ENCODE results near the gene KLRB1. TPM values are rescaled to one million over a fixed set of nuclear protein-coding genes. Genes with fewer than 3 reads are reported as not detected.
"Not testable (repeated sequence)": the region's sequence is repeated elsewhere in the genome, so short reads cannot be mapped to it uniquely, and the experiment has no call there.

The KLRB1 gene
- polyA plus RNA-seq (2013, experiment 1 of 2) = not detected
- not detected for polyA plus RNA-seq (2013, experiment 2 of 2)

- 94 to 100% methylated on average over 2 of the region's 2 CpGs for WGBS, 2 experiments (ENCODE audit: insufficient coverage in 2 of 2)
- no peaks in the 10 kb centered on the region for H3K9me3 ChIP-seq (ENCODE audit: control insufficient read depth, low read length)
These were observed at the start of gene KLRB1 for GRCh38 chr12:9607716-9608115. Gene KLRB1, minus strand, starts transcription at chr12:9607916. Its CDS starts 77 bp downstream, at chr12:9607839.

GRCh38 chr12:9651265-9651729 is 43.6 kb upstream of the KLRB1 start:
- H3K9me3 ChIP-seq (ENCODE audit: control insufficient read depth, low read length) = peaks cover 3% of the 10 kb centered on the region
- no peak overlapping the region for H3K4me3 ChIP-seq (ENCODE audit: extremely low read depth, insufficient read depth, low read length, poor library complexity, severe bottlenecking)
- WGBS, 2 experiments (ENCODE audit: insufficient coverage in 2 of 2) = no CpG with 5 or more reads among the region's 3 CpGs
- H3K27ac ChIP-seq (ENCODE audit: low read depth, low read length, severe bottlenecking) = no peak overlapping the region
- H3K36me3 ChIP-seq (ENCODE audit: control insufficient read depth, insufficient read depth, low read length) = peaks cover 31% of the 10 kb centered on the region
- peaks cover 18% of the 10 kb centered on the region for H3K4me1 ChIP-seq (ENCODE audit: control insufficient read depth, insufficient read depth, low read length, poor library complexity, severe bottlenecking)

More at GRCh38 chr12:9607716-9608115, at the start of gene KLRB1:
- Histone ChIP-seq H3K4me3 (ENCODE audit: extremely low read depth, insufficient read depth, low read length, poor library complexity, severe bottlenecking) (no peak within 1 kb of the TSS), H3K4me1 (ENCODE audit: control insufficient read depth, insufficient read depth, low read length, poor library complexity, severe bottlenecking) (no peaks in the 10 kb centered on the region), H3K27ac (ENCODE audit: low read depth, low read length, severe bottlenecking) (no peak within 1 kb of the TSS), H3K36me3 (ENCODE audit: control insufficient read depth, insufficient read depth, low read length) (no peaks in the 10 kb centered on the region)

- 90 to 100% methylated on average over 1 to 2 of the region's 4 CpGs for WGBS, 2 experiments (ENCODE audit: insufficient coverage in 2 of 2)
- no peak overlapping the region for H3K27ac ChIP-seq (ENCODE audit: low read depth, low read length, severe bottlenecking)
- H3K4me3 ChIP-seq (ENCODE audit: extremely low read depth, insufficient read depth, low read length, poor library complexity, severe bottlenecking) = peak overlapping the region; percentile 6
These were observed 42.4 kb upstream of the KLRB1 start for GRCh38 chr12:9650151-9650576.

GRCh38 chr12:9649532-9649940 is 41.8 kb upstream of the KLRB1 start:
- 54 to 65% methylated on average over 3 to 4 of the region's 5 CpGs for WGBS, 2 experiments (ENCODE audit: insufficient coverage in 2 of 2)
- Histone ChIP-seq H3K4me1 (ENCODE audit: control insufficient read depth, insufficient read depth, low read length, poor library complexity, severe bottlenecking) (peaks cover 18% of the 10 kb centered on the region), H3K36me3 (ENCODE audit: control insufficient read depth, insufficient read depth, low read length) (peaks cover 13% of the 10 kb centered on the region), H3K4me3 (ENCODE audit: extremely low read depth, insufficient read depth, low read length, poor library complexity, severe bottlenecking) (peak overlapping the region; percentile 63), H3K27ac (ENCODE audit: low read depth, low read length, severe bottlenecking) (peak overlapping the region; percentile 95), H3K9me3 (ENCODE audit: control insufficient read depth, low read length) (peaks cover 11% of the 10 kb centered on the region)

More at GRCh38 chr12:9650151-9650576, 42.4 kb upstream of the KLRB1 start:
- H3K4me1 ChIP-seq (ENCODE audit: control insufficient read depth, insufficient read depth, low read length, poor library complexity, severe bottlenecking) = peaks cover 18% of the 10 kb centered on the region
- peaks cover 5% of the 10 kb centered on the region for H3K9me3 ChIP-seq (ENCODE audit: control insufficient read depth, low read length)
- peaks cover 20% of the 10 kb centered on the region for H3K36me3 ChIP-seq (ENCODE audit: control insufficient read depth, insufficient read depth, low read length)

- Histone ChIP-seq H3K36me3 (ENCODE audit: control insufficient read depth, insufficient read depth, low read length) (peaks cover 7% of the 10 kb centered on the region), H3K4me3 (ENCODE audit: extremely low read depth, insufficient read depth, low read length, poor library complexity, severe bottlenecking) (peak overlapping the region; percentile 63), H3K9me3 (ENCODE audit: control insufficient read depth, low read length) (peaks cover 11% of the 10 kb centered on the region), H3K27ac (ENCODE audit: low read depth, low read length, severe bottlenecking) (peak overlapping the region; percentile 95), H3K4me1 (ENCODE audit: control insufficient read depth, insufficient read depth, low read length, poor library complexity, severe bottlenecking) (peaks cover 18% of the 10 kb centered on the region)
- 31 to 40% methylated on average over 7 to 10 of the region's 13 CpGs for WGBS, 2 experiments (ENCODE audit: insufficient coverage in 2 of 2)
These were observed 41.2 kb upstream of the KLRB1 start for GRCh38 chr12:9648701-9649531.

- Histone ChIP-seq H3K4me1 (ENCODE audit: control insufficient read depth, insufficient read depth, low read length, poor library complexity, severe bottlenecking) (peaks cover 18% of the 10 kb centered on the region), H3K9me3 (ENCODE audit: control insufficient read depth, low read length) (peaks cover 11% of the 10 kb centered on the region), H3K36me3 (ENCODE audit: control insufficient read depth, insufficient read depth, low read length) (no peaks in the 10 kb centered on the region), H3K27ac (ENCODE audit: low read depth, low read length, severe bottlenecking) (peak overlapping the region; percentile 95), H3K4me3 (ENCODE audit: extremely low read depth, insufficient read depth, low read length, poor library complexity, severe bottlenecking) (peak overlapping the region; percentile 63)
- 1% methylated on average over 23 to 36 of the region's 55 CpGs for WGBS, 2 experiments (ENCODE audit: insufficient coverage in 2 of 2)
These were observed 40.3 kb upstream of the KLRB1 start for GRCh38 chr12:9647825-9648700.

- 57 to 65% methylated on average over 8 to 9 of the region's 13 CpGs for WGBS, 2 experiments (ENCODE audit: insufficient coverage in 2 of 2)
- Histone ChIP-seq H3K36me3 (ENCODE audit: control insufficient read depth, insufficient read depth, low read length) (no peaks in the 10 kb centered on the region), H3K4me3 (ENCODE audit: extremely low read depth, insufficient read depth, low read length, poor library complexity, severe bottlenecking) (peak overlapping the region; percentile 63), H3K9me3 (ENCODE audit: control insufficient read depth, low read length) (peaks cover 11% of the 10 kb centered on the region), H3K4me1 (ENCODE audit: control insufficient read depth, insufficient read depth, low read length, poor library complexity, severe bottlenecking) (peaks cover 18% of the 10 kb centered on the region), H3K27ac (ENCODE audit: low read depth, low read length, severe bottlenecking) (peak overlapping the region; percentile 95)
These were observed 39.4 kb upstream of the KLRB1 start for GRCh38 chr12:9646794-9647781.

GRCh38 chr12:9644985-9645551 is 37.4 kb upstream of the KLRB1 start:
- no CpG with 5 or more reads among the region's 1 CpG for WGBS, 2 experiments (ENCODE audit: insufficient coverage in 2 of 2)
- H3K36me3 ChIP-seq (ENCODE audit: control insufficient read depth, insufficient read depth, low read length); H3K4me3 ChIP-seq (ENCODE audit: extremely low read depth, insufficient read depth, low read length, poor library complexity, severe bottlenecking): not testable (repeated sequence)

GRCh38 chr12:9643266-9643660 is 35.5 kb upstream of the KLRB1 start:
- Histone ChIP-seq H3K36me3 (ENCODE audit: control insufficient read depth, insufficient read depth, low read length) (no peaks in the 10 kb centered on the region), H3K27ac (ENCODE audit: low read depth, low read length, severe bottlenecking) (no peak overlapping the region), H3K4me3 (ENCODE audit: extremely low read depth, insufficient read depth, low read length, poor library complexity, severe bottlenecking) (no peak overlapping the region), H3K4me1 (ENCODE audit: control insufficient read depth, insufficient read depth, low read length, poor library complexity, severe bottlenecking) (peaks cover 9% of the 10 kb centered on the region), H3K9me3 (ENCODE audit: control insufficient read depth, low read length) (peaks cover 8% of the 10 kb centered on the region)

More at GRCh38 chr12:9644985-9645551, 37.4 kb upstream of the KLRB1 start:
- H3K4me1 ChIP-seq (ENCODE audit: control insufficient read depth, insufficient read depth, low read length, poor library complexity, severe bottlenecking); H3K27ac ChIP-seq (ENCODE audit: low read depth, low read length, severe bottlenecking); H3K9me3 ChIP-seq (ENCODE audit: control insufficient read depth, low read length): not testable (repeated sequence)

Data from mesodermal cell (in vitro differentiated cells).